Stimulated activated CD4-positive, alpha-beta T cell treated with anti-CD3 and anti-CD28 coated beads, Interleukin-12 subunit alpha, Interleukin-12 subunit beta, amount 100 ng/mL, for 48 hours (primary cell): ENCODE measurements around the gene CCNL2.
"Not testable (repeated sequence)": the region's sequence is repeated elsewhere in the genome, so short reads cannot be mapped to it uniquely, and the experiment has no call there.

Experiments used
- DNase-seq, 3 donors: peaks; one replicate each; pipeline ENCODE4 v3.0.0-alpha.2; 2020; ENCODE audit warnings: low read depth in 2 of 3, low spot score in 1 of 3

CCNL2 gene

GRCh38 chr1:1400576-1401456, 1.7 kb upstream of the CCNL2 start:
- no peak for DNase-seq

- no peak for DNase-seq
These were observed 889 bp upstream of the CCNL2 start for GRCh38 chr1:1399872-1400575.

- no peak for DNase-seq
These were observed 403 bp downstream of the CCNL2 start for GRCh38 chr1:1398677-1399186.

- no peak for DNase-seq
These were observed 1.2 kb downstream of the CCNL2 start for GRCh38 chr1:1397839-1398523.

GRCh38 chr1:1395166-1395565, 4.0 kb downstream of the CCNL2 start:
- no peak for DNase-seq

GRCh38 chr1:1394116-1394515, 5.0 kb downstream of the CCNL2 start:
- no peak for DNase-seq

GRCh38 chr1:1393428-1393827, 5.7 kb downstream of the CCNL2 start:
- no peak for DNase-seq

- no peak for DNase-seq
These were observed 6.1 kb downstream of the CCNL2 start for GRCh38 chr1:1393014-1393413.

GRCh38 chr1:1391225-1391624, 7.9 kb downstream of the CCNL2 start:
- no peak for DNase-seq

- no peak for DNase-seq
These were observed 8.5 kb downstream of the CCNL2 start for GRCh38 chr1:1390675-1391074.

- no peak for DNase-seq
These were observed 11.1 kb downstream of the CCNL2 start for GRCh38 chr1:1388078-1388472.

- DNase-seq, result no peak
These were observed 11.7 kb downstream of the CCNL2 start for GRCh38 chr1:1387098-1388077.

GRCh38 chr1:1385931-1386330, 13.2 kb downstream of the CCNL2 start:
- no peak for DNase-seq

GRCh38 chr1:1385339-1385738, 13.8 kb downstream of the CCNL2 start:
- not testable (repeated sequence) for DNase-seq

- DNase-seq, result no peak
These were observed 17.8 kb downstream of the CCNL2 start for GRCh38 chr1:1381294-1381693.

- no peak for DNase-seq
These were observed 18.3 kb downstream of the CCNL2 start for GRCh38 chr1:1380860-1381259.

GRCh38 chr1:1377540-1378205, 21.5 kb downstream of the CCNL2 start:
- DNase-seq, result no peak

GRCh38 chr1:1376551-1377226, 22.4 kb downstream of the CCNL2 start:
- DNase-seq, result no peak

- peak; percentile 91 to 98 (median 92) for DNase-seq
These were observed 24.0 kb downstream of the CCNL2 start, which contains the start of gene AURKAIP1 for GRCh38 chr1:1374929-1375662. Gene AURKAIP1, minus strand, starts transcription at chr1:1375207. Its CDS starts 451 bp downstream, at chr1:1374756.
